ENCODE measurements around the gene WDR81.
A peak's percentile ranks its signal among the peaks of the same experiment; 100 is the strongest.

The WDR81 gene

GRCh38 chr17:1714427-1714979, 10.0 kb upstream of the WDR81 start (continued):
- TF ChIP-seq, protein P1, sequence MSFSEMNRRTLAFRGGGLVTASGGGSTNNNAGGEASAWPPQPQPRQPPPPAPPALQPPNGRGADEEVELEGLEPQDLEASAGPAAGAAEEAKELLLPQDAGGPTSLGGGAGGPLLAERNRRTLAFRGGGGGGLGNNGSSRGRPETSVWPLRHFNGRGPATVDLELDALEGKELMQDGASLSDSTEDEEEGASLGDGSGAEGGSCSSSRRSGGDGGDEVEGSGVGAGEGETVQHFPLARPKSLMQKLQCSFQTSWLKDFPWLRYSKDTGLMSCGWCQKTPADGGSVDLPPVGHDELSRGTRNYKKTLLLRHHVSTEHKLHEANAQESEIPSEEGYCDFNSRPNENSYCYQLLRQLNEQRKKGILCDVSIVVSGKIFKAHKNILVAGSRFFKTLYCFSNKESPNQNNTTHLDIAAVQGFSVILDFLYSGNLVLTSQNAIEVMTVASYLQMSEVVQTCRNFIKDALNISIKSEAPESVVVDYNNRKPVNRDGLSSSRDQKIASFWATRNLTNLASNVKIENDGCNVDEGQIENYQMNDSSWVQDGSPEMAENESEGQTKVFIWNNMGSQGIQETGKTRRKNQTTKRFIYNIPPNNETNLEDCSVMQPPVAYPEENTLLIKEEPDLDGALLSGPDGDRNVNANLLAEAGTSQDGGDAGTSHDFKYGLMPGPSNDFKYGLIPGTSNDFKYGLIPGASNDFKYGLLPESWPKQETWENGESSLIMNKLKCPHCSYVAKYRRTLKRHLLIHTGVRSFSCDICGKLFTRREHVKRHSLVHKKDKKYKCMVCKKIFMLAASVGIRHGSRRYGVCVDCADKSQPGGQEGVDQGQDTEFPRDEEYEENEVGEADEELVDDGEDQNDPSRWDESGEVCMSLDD (tag by site-specific recombination; IDR thresholded peaks at IDR 0.05): no peak; the same call in 1 of the 2 replicates
- TF ChIP-seq ZNF311 (tag by site-specific recombination; IDR thresholded peaks at IDR 0.05; ENCODE audit: borderline replicate concordance) (no peak), ZNF837 (tag by site-specific recombination; IDR thresholded peaks at IDR 0.05) (no peak), SALL2 (tag by site-specific recombination; IDR thresholded peaks at IDR 0.05; ENCODE audit: borderline replicate concordance) (no peak), ZBTB20 (tag by site-specific recombination; IDR thresholded peaks at IDR 0.05) (peak; percentile 92), ZNF433 (tag by site-specific recombination; IDR thresholded peaks at IDR 0.05; ENCODE audit: low read depth) (no peak), SETDB1 (IDR thresholded peaks at IDR 0.05; ENCODE audit: insufficient read length, low read length) (no peak), ZNF121 (tag by site-specific recombination; IDR thresholded peaks at IDR 0.05) (peak; percentile 97), ZFP69B (tag by site-specific recombination; IDR thresholded peaks at IDR 0.05) (no peak), KLF9 (tag by site-specific recombination; IDR thresholded peaks at IDR 0.05; ENCODE audit: low read depth) (peak; percentile 96), ZBTB44 (tag by site-specific recombination; IDR thresholded peaks at IDR 0.05) (peak; percentile 72), ZSCAN16 (tag by site-specific recombination; IDR thresholded peaks at IDR 0.05) (no peak), ZNF785 (tag by site-specific recombination; IDR thresholded peaks at IDR 0.05) (no peak), ZNF426 (tag by site-specific recombination; IDR thresholded peaks at IDR 0.05) (no peak), SP2 (tag by site-specific recombination; IDR thresholded peaks at IDR 0.05) (peak; percentile 78), SP3 (tag by site-specific recombination; IDR thresholded peaks at IDR 0.05) (peak; percentile 40; the same call in 1 of the 2 replicates), HIC1 (tag by site-specific recombination; IDR thresholded peaks at IDR 0.05) (no peak), ZBTB17 (tag by site-specific recombination; IDR thresholded peaks at IDR 0.05) (no peak), ZFHX2 (tag by site-specific recombination; conservative IDR thresholded peaks at IDR 0.05) (peak; percentile 39), PRDM4 (tag by site-specific recombination; IDR thresholded peaks at IDR 0.05) (no peak), ZNF112 (tag by site-specific recombination; IDR thresholded peaks at IDR 0.05) (no peak), ZNF211 (tag by site-specific recombination; IDR thresholded peaks at IDR 0.05; ENCODE audit: low read depth) (no peak), ZNF529 (tag by site-specific recombination; IDR thresholded peaks at IDR 0.05; ENCODE audit: insufficient replicate concordance) (no peak)
- TF ChIP-seq, protein P2, sequence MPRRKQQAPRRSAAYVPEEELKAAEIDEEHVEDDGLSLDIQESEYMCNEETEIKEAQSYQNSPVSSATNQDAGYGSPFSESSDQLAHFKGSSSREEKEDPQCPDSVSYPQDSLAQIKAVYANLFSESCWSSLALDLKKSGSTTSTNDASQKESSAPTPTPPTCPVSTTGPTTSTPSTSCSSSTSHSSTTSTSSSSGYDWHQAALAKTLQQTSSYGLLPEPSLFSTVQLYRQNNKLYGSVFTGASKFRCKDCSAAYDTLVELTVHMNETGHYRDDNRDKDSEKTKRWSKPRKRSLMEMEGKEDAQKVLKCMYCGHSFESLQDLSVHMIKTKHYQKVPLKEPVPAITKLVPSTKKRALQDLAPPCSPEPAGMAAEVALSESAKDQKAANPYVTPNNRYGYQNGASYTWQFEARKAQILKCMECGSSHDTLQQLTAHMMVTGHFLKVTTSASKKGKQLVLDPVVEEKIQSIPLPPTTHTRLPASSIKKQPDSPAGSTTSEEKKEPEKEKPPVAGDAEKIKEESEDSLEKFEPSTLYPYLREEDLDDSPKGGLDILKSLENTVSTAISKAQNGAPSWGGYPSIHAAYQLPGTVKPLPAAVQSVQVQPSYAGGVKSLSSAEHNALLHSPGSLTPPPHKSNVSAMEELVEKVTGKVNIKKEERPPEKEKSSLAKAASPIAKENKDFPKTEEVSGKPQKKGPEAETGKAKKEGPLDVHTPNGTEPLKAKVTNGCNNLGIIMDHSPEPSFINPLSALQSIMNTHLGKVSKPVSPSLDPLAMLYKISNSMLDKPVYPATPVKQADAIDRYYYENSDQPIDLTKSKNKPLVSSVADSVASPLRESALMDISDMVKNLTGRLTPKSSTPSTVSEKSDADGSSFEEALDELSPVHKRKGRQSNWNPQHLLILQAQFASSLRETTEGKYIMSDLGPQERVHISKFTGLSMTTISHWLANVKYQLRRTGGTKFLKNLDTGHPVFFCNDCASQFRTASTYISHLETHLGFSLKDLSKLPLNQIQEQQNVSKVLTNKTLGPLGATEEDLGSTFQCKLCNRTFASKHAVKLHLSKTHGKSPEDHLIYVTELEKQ (tag by site-specific recombination; IDR thresholded peaks at IDR 0.05; ENCODE audit: borderline replicate concordance): no peak
- TF ChIP-seq, protein P3, sequence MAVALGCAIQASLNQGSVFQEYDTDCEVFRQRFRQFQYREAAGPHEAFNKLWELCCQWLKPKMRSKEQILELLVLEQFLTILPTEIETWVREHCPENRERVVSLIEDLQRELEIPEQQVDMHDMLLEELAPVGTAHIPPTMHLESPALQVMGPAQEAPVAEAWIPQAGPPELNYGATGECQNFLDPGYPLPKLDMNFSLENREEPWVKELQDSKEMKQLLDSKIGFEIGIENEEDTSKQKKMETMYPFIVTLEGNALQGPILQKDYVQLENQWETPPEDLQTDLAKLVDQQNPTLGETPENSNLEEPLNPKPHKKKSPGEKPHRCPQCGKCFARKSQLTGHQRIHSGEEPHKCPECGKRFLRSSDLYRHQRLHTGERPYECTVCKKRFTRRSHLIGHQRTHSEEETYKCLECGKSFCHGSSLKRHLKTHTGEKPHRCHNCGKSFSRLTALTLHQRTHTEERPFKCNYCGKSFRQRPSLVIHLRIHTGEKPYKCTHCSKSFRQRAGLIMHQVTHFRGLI (tag by site-specific recombination; IDR thresholded peaks at IDR 0.05): peak; percentile 59

Data from HEK293 (cell line).